ENCODE measurements around the gene FXYD3.

- no peak for TF ChIP-seq POLR2A (IDR thresholded peaks at IDR 0.05)
- TF ChIP-seq CTCF (IDR thresholded peaks at IDR 0.05): no peak
- no peak for TF ChIP-seq EP300 (IDR thresholded peaks at IDR 0.05)
Observed at GRCh38 chr19:35153701-35154524, 38.3 kb downstream of the FXYD3 start.
